Stimulated activated memory B cell treated with anti-CD40 and anti-IgM and Interleukin-4, amounts not matched to agents 10 μg/mL and 1 μg/mL and 100 μg/mL, for 72 hours (primary cell): ENCODE results near the gene LRRC32.
"Not testable (repeated sequence)": the region's sequence is repeated elsewhere in the genome, so short reads cannot be mapped to it uniquely, and the experiment has no call there.

Source experiments
- ATAC-seq: fragments of 150-1000 bp; cut with Tn5 transposase; 2 replicates; pipeline ENCODE4 v1.10.0; 2021
- H3K27ac Mint-ChIP-seq: one replicate; pipeline ENCODE4 v1.8.0; 2022; ENCODE audit warnings: mild to moderate bottlenecking, mixed read lengths
- H3K27me3 Mint-ChIP-seq: one replicate; pipeline ENCODE4 v1.8.0; 2022; ENCODE audit warnings: mixed read lengths
- H3K36me3 Mint-ChIP-seq: one replicate; pipeline ENCODE4 v1.8.0; 2022; ENCODE audit warnings: mixed read lengths
- H3K4me1 Mint-ChIP-seq: one replicate; pipeline ENCODE4 v1.8.0; 2022; ENCODE audit warnings: mixed read lengths
- H3K4me3 Mint-ChIP-seq: one replicate; pipeline ENCODE4 v1.8.0; 2022; ENCODE audit warnings: mild to moderate bottlenecking, moderate library complexity, mixed read lengths
- H3K9me3 Mint-ChIP-seq: one replicate; pipeline ENCODE4 v1.8.0; 2022; ENCODE audit warnings: mixed read lengths

LRRC32 gene

DNA sequence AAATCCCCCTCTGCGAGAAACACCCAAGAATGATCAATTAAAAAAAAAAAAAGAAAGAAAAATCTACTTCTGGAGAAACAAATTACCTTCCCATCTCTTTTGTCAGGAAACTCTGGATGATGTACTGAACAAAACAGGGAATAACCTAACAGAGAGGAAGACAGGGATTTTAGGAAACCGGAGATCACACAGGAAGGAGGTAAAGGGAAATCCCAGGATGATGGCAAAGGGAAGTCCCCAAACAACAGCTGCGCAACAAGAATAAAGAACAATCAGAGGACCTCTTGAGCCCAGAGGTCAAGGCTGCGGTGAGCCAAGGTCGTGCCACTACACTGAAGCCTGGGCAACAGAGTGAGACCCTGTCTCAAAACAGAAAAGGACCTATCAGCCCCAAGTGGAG is 50.7 kb downstream of the LRRC32 start:
- H3K4me3 Mint-ChIP-seq, H3K9me3 Mint-ChIP-seq, H3K27ac Mint-ChIP-seq, ATAC-seq: not testable (repeated sequence)
- Mint-ChIP-seq H3K36me3 (peaks cover 11% of the 10 kb centered on the region), H3K4me1 (peaks cover 25% of the 10 kb centered on the region), H3K27me3 (peaks cover 75% of the 10 kb centered on the region)

DNA sequence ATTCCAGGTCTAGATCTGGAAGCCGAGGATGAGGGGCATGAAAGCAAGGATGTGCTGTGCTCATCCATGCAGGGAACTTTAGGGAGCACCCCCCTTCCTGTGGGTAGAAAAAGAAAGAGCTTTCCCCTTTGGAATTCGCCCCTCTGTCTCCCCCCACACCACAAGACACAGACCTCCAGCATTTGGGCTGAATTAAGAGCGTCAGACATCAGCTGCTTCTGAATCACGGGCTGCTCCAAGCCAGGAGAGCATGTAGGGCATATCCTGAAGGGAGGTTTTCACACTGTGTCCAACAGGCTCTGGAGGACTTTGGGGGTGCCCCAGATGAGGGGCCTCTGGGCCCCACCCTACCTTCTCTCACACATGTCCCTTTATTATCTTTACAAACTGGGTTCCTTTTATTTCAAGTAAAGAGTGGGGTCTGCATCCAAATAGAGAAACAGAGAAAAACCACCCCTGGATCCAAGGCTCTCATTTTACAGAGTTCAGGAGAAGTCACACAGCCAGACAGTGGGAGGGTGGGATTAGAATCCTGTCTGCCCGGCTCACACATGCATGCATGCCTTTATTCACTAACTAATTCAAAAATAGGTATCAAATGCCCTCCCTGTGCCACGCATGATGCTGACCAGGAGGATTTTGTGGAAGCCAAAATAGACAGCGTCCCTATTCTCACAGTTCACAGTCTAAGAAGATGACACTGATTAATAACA is 52.8 kb downstream of the LRRC32 start:
- peaks cover 9% of the 10 kb centered on the region for H3K4me1 Mint-ChIP-seq
- no peak overlapping the region for H3K27ac Mint-ChIP-seq
- no peak overlapping the region for H3K4me3 Mint-ChIP-seq
- peaks cover 7% of the 10 kb centered on the region for H3K36me3 Mint-ChIP-seq
- H3K27me3 Mint-ChIP-seq, result peaks cover 55% of the 10 kb centered on the region
- peaks cover 4% of the 10 kb centered on the region for H3K9me3 Mint-ChIP-seq
- ATAC-seq, result no peak

- ATAC-seq, result no peak
- H3K27ac Mint-ChIP-seq, result no peak overlapping the region
- no peak overlapping the region for H3K4me3 Mint-ChIP-seq
- H3K4me1 Mint-ChIP-seq, result peaks cover 9% of the 10 kb centered on the region
- H3K36me3 Mint-ChIP-seq, result peaks cover 7% of the 10 kb centered on the region
- peaks cover 4% of the 10 kb centered on the region for H3K9me3 Mint-ChIP-seq
- peaks cover 47% of the 10 kb centered on the region for H3K27me3 Mint-ChIP-seq
Measured at GRCh38 chr11:76616676-76617552, 53.6 kb downstream of the LRRC32 start.

DNA sequence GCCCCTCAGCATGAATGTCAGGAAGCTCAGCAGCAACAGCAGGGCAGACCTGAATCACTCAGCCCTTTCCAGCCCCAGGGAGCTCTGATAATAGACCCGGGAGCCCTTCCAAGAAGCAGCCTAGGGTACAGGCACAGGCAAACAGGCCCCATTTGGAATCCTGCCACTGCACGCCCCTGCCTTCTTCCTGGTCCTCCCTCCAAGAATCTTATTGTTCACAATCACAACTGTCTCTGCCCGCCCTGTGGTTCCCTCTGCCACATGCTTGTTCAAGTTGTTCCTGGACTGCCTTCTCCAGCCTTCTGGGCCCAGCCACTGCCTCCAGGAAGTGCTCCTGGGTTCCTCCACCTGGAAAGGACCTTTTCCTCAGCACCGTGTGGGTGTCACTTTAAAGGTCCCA is 54.6 kb downstream of the LRRC32 start:
- Mint-ChIP-seq H3K4me3 (no peak overlapping the region), H3K4me1 (peaks cover 9% of the 10 kb centered on the region), H3K9me3 (peaks cover 4% of the 10 kb centered on the region), H3K36me3 (peaks cover 4% of the 10 kb centered on the region), H3K27me3 (peaks cover 38% of the 10 kb centered on the region), H3K27ac (no peak overlapping the region)
- ATAC-seq, result no peak

DNA sequence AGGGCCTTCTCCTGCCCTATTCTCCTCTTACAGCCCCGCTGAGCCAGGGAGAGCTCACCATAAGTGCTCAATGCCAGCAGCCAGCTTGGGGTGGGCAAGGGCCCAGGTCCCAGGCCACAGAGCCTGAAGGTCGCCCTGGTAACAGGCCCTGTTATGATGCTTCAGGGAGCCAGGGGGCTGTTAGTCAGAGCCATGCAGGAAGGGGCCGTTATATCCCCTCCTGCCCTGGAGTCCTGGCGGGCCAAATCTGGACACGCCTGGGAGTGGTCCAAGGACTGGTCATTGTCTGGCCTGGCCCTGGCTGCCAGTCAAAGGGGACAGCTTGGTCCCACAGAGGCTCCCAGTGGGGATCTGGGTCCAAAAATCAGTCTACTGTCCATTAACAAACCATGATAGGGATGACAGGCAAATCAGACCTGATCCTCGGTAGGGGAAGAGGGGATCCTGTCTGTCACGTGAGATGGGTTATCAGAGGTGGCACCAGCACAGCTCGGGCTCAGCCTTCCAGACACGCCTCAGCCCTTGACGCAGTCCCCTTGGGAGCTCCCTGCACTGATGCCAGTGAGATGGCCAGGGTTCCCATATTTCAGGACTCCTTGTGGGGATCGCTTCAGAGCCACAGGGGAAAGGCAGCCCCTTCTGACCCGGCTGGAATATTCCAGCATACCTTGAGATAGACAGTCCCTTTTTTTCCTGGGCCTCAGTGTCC is 55.9 kb downstream of the LRRC32 start:
- no peak overlapping the region for H3K27ac Mint-ChIP-seq
- H3K9me3 Mint-ChIP-seq, result peaks cover 4% of the 10 kb centered on the region
- H3K4me3 Mint-ChIP-seq, result no peak overlapping the region
- peaks cover 32% of the 10 kb centered on the region for H3K27me3 Mint-ChIP-seq
- ATAC-seq, result no peak
- no peaks in the 10 kb centered on the region for H3K36me3 Mint-ChIP-seq
- peaks cover 7% of the 10 kb centered on the region for H3K4me1 Mint-ChIP-seq

- peaks cover 4% of the 10 kb centered on the region for H3K9me3 Mint-ChIP-seq
- no peak overlapping the region for H3K4me3 Mint-ChIP-seq
- no peaks in the 10 kb centered on the region for H3K36me3 Mint-ChIP-seq
- peaks cover 7% of the 10 kb centered on the region for H3K4me1 Mint-ChIP-seq
- ATAC-seq, result no peak
- peaks cover 32% of the 10 kb centered on the region for H3K27me3 Mint-ChIP-seq
- H3K27ac Mint-ChIP-seq, result no peak overlapping the region
Measured at GRCh38 chr11:76613901-76614300, 56.6 kb downstream of the LRRC32 start.

DNA sequence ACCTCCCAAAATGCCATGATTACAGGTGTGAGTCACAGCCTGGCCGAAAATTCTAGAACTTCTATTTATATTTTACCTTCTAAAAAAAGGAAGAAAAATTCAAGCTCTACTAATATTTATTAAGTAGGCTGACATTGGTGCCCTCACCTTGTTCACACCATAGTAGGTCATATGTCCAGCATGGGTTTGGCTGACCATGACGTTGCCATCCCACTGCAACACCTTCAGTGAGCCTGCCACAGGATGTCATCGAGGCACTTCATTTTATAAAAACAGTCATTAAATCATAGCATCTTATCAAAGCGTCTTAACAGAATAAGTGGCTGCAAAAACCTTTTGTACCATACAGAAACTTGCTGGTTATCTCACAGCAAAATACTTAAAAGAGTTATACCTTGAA is 58.3 kb downstream of the LRRC32 start:
- no peak overlapping the region for H3K4me3 Mint-ChIP-seq
- H3K9me3 Mint-ChIP-seq, result peaks cover 3% of the 10 kb centered on the region
- H3K27ac Mint-ChIP-seq, result no peak overlapping the region
- peaks cover 15% of the 10 kb centered on the region for H3K4me1 Mint-ChIP-seq
- H3K36me3 Mint-ChIP-seq, result peaks cover 8% of the 10 kb centered on the region
- peaks cover 34% of the 10 kb centered on the region for H3K27me3 Mint-ChIP-seq
- ATAC-seq, result no peak

DNA sequence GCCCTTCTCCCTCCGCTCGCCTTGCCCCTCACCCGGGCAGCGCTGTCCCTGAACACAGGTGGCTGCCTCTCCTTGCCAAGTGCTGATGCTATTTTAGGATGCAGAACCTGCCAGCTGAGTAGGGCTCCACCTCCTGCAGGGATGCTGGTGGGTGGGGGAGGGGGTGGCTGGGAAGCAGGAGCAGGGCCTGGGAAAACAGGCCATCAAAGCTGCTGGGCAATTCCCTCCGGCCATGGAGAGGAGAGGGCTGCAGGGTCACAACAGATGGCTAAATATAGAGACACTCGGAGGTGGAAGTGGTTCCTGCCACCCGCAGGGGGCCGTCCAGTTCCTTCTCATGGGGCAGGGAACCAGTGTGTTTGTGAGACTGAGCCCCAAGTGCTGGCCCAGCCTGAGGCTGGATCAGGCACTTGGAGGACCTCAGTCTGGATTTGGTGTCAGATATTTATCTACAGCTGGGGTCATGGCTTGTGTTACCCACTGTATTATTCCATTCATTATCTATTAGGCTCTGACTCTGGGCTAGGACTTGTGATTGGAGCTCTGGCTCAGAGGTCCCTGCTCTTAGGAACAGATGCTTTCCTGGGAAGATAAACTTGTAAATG is 59.6 kb downstream of the LRRC32 start:
- peaks cover 34% of the 10 kb centered on the region for H3K27me3 Mint-ChIP-seq
- peaks cover 9% of the 10 kb centered on the region for H3K9me3 Mint-ChIP-seq
- ATAC-seq, result peak; percentile 47
- no peak overlapping the region for H3K27ac Mint-ChIP-seq
- peaks cover 28% of the 10 kb centered on the region for H3K4me1 Mint-ChIP-seq
- H3K36me3 Mint-ChIP-seq, result peaks cover 15% of the 10 kb centered on the region
- H3K4me3 Mint-ChIP-seq, result no peak overlapping the region

DNA sequence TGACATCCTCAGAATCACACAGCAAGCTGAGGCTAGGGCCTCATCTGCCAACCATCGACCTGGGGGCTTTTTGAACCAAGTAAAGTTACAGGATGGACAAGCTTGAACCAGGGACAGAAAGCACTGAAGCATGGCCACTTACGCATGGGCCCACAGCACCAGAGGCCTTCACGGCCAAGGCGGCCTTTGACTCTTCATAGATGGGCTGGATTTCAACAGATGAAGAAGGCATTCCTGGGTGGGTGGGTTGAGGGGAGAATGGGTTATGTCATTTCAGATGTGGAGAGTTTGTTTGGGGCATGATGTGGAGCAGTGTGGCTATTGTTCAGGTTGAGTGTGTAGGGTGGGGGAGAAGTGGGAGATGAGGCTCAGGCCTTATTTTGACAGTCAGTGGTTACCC is 60.2 kb downstream of the LRRC32 start:
- no peak for ATAC-seq
- Mint-ChIP-seq H3K4me1 (peaks cover 29% of the 10 kb centered on the region), H3K27ac (no peak overlapping the region), H3K27me3 (peaks cover 32% of the 10 kb centered on the region), H3K4me3 (no peak overlapping the region), H3K36me3 (peaks cover 15% of the 10 kb centered on the region), H3K9me3 (peaks cover 10% of the 10 kb centered on the region)

- Mint-ChIP-seq H3K4me3 (no peak overlapping the region), H3K9me3 (peaks cover 10% of the 10 kb centered on the region), H3K27ac (no peak overlapping the region), H3K4me1 (peaks cover 29% of the 10 kb centered on the region), H3K36me3 (peaks cover 15% of the 10 kb centered on the region), H3K27me3 (peaks cover 27% of the 10 kb centered on the region)
- ATAC-seq, result no peak
Measured at GRCh38 chr11:76609736-76610370, 60.7 kb downstream of the LRRC32 start.

DNA sequence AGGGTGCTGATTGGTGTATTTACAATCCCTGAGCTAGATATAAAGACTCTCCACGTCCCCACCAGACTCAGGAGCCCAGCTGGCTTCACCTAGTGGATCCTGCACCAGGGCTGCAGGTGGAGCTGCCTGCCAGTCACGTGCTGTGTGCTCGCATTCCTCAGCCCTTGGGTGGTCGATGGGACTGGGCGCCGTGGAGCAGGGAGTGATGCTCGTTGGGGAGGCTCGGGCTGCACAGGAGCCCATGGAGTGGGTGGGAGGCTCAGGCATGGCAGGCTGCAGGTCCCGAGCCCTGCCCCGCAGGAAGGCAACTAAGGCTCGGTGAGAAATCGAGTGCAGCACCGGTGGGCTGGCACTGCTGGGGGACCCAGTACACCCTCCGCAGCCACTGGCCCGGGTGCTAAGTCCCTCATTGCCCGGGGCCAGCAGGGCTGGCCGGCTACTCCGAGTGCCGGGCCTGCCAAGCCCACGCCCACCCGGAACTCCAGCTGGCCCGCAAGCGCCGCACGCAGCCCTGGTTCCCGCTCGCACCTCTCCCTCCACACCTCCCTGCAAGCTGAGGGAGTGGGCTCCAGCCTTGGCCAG is 61.6 kb downstream of the LRRC32 start:
- not testable (repeated sequence) for ATAC-seq, H3K4me3 Mint-ChIP-seq, H3K27ac Mint-ChIP-seq
- Mint-ChIP-seq H3K9me3 (peaks cover 10% of the 10 kb centered on the region), H3K27me3 (peaks cover 36% of the 10 kb centered on the region), H3K4me1 (peaks cover 29% of the 10 kb centered on the region), H3K36me3 (peaks cover 15% of the 10 kb centered on the region)

DNA sequence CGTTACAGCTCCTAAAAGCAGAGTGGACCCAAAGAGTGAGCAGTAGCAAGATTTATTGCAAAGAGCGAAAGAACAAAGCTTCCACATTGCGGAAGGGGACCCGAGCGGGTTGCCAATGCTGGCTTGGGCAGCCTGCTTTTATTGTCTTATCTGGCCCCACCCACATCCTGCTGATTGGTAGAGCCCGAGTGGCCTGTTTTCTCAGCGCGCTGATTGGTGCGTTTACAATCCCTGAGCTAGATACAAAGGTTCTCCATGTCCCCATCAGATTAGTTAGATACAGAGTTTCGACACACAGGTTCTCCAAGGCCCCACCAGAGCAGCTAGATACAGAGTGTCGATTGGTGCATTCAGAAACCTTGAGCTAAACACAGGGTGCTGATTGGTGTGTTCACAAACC is 62.3 kb downstream of the LRRC32 start:
- ATAC-seq, H3K4me3 Mint-ChIP-seq, H3K27ac Mint-ChIP-seq: not testable (repeated sequence)
- Mint-ChIP-seq H3K27me3 (peaks cover 43% of the 10 kb centered on the region), H3K9me3 (peaks cover 10% of the 10 kb centered on the region), H3K36me3 (peaks cover 15% of the 10 kb centered on the region), H3K4me1 (peaks cover 29% of the 10 kb centered on the region)
